GM12872 (cell line): ENCODE measurements around the gene KLHDC9.

Experiments
- TF ChIP-seq, protein P1 (sequence below): IDR thresholded peaks from 3 replicates; pipeline ENCODE4 v1.5.1; 2011; ENCODE audit warnings: low read depth, mild to moderate bottlenecking, low read length, moderate library complexity; ENCODE audit not compliant: insufficient read depth

Gene KLHDC9

DNA sequence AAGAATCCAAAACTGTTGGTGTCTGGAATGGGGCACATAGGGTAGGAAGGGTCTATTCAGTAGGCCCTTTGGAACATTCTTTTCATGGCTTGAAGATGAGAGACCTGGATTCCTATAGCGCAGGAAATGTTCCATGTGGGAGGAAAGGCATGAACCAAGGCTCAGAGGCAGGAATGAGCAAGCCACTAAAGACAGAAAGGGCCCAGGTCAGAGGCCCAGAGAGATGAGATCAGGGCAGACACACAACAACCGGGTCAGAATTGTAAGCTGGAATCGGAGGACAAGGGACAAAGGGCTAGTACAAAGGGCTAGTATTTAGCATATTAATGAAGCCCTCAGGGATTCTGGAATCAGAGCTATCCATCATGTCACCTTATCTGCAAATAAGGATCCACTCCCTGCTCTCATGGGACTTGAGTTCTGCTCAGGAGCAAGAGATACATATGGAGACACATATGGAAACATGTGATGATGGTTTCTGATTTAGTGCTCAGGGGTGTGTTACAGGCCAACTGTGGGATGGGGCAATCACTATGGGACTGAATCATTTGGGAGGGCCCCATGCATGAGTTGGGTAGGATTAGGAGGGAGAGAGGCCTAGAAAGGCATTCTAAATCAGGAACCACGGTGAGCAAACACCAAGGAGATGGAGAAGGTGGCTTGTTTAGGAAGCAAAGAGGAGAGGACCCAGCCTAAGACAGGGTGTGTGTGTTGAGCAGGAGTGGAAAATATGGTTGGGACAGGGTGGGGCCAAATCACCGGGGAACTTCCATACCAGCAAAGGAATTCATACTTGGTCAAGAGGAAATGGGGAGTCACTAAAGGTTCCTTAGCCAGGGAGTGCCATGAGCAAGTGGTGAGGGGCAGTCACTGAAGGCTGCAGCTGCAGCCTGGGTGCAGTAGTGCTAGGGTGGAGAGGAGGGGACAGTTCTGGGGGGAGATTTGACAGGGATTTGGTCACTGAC lies 17.4 kb upstream of the KLHDC9 start:
- TF ChIP-seq, protein P1, sequence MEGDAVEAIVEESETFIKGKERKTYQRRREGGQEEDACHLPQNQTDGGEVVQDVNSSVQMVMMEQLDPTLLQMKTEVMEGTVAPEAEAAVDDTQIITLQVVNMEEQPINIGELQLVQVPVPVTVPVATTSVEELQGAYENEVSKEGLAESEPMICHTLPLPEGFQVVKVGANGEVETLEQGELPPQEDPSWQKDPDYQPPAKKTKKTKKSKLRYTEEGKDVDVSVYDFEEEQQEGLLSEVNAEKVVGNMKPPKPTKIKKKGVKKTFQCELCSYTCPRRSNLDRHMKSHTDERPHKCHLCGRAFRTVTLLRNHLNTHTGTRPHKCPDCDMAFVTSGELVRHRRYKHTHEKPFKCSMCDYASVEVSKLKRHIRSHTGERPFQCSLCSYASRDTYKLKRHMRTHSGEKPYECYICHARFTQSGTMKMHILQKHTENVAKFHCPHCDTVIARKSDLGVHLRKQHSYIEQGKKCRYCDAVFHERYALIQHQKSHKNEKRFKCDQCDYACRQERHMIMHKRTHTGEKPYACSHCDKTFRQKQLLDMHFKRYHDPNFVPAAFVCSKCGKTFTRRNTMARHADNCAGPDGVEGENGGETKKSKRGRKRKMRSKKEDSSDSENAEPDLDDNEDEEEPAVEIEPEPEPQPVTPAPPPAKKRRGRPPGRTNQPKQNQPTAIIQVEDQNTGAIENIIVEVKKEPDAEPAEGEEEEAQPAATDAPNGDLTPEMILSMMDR: no peak

GRCh38 chr1:161081519-161081918 lies 16.6 kb upstream of the KLHDC9 start:
- TF ChIP-seq, protein P1: no peak

DNA sequence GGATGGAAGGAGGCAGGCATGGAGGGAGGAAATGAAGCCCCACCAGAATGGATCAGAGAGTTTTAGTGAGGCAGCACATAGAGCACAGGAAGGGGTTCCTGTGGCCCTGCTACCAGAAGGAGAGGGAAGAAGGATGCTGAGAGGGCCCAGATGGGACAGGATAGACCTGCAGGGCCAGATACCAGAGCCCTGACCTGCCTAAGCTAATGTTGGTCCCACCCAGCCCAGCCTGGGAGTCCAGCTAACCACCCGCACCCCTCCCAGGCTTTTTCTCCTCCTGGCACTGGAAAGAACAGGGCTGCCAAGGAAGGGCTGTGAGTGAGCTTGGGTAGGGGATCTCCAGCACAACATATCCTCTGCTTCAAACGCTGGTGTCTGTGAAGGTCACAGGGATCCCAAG lies 15.7 kb upstream of the KLHDC9 start:
- TF ChIP-seq, protein P1: no peak

- TF ChIP-seq, protein P1: no peak
Observed at GRCh38 chr1:161082996-161083747, 15.0 kb upstream of the KLHDC9 start.

DNA sequence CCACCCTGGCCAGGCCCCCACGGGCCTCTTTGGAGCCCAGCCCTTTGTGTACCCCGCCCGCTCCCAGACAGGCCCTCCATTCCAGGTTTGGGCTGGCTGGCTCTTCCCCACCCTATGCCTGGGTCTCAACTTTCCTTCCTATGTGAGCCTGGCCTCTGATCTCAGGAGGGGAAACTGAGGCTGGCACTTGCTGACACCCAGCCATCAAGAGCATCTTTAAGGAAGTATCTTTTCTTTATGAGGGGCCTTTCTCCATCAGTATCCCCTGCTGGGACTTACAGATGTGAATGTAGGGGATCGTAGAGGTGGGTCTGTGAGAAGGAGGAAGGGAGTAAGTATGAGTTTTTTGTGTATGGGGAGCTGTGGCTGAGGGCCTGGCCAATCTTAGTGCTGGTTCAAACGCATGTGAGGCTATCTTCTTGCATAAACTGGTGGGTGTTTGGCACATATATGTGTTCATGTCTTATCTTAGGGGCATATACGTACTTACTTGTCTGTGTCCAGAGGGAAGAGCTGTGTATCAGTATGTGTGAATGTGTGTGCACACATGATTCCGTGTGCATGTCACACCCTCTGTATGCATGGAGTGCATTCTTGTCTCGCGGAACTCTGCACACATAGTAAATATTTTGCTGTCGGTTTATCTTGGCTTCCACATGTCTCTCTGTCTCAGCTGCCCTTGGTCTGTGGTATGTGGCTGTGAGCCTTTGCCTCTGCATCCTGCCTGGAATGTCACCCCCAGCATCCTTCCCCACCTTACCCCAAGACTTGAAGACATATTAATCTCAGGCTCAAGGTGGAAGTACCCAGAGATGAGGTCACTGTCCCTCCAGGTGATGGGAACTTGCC lies 14.2 kb upstream of the KLHDC9 start:
- TF ChIP-seq, protein P1: no peak

DNA sequence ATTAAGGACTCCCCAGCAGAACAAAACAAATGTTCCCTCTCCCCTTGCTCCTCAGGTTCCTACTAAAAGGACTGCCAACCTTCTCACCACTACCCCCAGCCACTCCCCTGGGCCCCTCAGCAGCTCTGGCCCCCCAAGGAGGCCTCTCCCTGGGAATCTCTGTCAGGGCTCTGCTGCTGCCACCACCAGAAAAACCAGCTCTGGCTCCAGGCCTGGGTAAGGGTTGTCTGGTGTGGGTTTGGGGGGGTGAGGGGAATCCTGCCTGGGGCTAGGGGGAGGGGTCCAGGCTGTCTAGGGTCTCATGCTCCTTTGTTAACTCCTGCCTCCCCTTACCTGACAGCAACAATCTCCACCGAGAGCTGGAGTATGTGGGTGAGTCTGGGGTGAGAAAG lies 13.6 kb upstream of the KLHDC9 start:
- TF ChIP-seq, protein P1: no peak
